OCI-LY3 (cell line): Measurements from ENCODE around the gene FCHSD1.

ENCODE experiments used
- EZH2phosphoT487 ChIP-seq: fragments of 200-600 bp; shearing (Covaris generic); IDR thresholded peaks from 2 replicates; pipeline ENCODE4 v1.6.1; 2018; ENCODE audit warnings: antibody characterized with exemption, mixed run types, low read depth
- TF ChIP-seq, protein P1 (sequence below): fragments of 200-600, 300-600 bp; sonication (generic); IDR thresholded peaks from 2 replicates; pipeline ENCODE4 v1.5.1; 2014; ENCODE audit warnings: antibody characterized with exemption, low read length, low read depth

DNA sequence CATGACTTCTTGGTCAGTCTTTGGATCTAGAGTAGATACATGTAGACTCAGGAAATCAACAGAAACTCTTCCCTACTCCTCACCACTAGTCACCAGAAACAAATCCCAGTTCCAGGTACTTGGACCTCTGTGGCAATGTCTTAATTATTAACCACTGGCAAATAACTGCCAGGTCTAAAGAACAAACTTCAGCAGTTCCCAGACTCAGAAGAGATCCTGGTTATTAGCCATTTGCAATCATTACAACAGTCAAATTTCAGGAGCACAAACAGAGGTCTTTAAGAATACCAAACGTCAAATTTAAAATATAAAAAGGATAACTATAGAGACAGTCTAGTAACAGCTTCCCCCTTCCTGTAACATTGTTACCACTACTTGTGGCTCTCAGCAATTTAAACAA, 42.7 kb downstream of the FCHSD1 start:
- TF ChIP-seq, protein P1, sequence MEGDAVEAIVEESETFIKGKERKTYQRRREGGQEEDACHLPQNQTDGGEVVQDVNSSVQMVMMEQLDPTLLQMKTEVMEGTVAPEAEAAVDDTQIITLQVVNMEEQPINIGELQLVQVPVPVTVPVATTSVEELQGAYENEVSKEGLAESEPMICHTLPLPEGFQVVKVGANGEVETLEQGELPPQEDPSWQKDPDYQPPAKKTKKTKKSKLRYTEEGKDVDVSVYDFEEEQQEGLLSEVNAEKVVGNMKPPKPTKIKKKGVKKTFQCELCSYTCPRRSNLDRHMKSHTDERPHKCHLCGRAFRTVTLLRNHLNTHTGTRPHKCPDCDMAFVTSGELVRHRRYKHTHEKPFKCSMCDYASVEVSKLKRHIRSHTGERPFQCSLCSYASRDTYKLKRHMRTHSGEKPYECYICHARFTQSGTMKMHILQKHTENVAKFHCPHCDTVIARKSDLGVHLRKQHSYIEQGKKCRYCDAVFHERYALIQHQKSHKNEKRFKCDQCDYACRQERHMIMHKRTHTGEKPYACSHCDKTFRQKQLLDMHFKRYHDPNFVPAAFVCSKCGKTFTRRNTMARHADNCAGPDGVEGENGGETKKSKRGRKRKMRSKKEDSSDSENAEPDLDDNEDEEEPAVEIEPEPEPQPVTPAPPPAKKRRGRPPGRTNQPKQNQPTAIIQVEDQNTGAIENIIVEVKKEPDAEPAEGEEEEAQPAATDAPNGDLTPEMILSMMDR: no peak
- TF ChIP-seq EZH2phosphoT487: no peak
